ENCODE results near the gene ALPL. TPM values are rescaled to one million over a fixed set of nuclear protein-coding genes. Genes with fewer than 3 reads are reported as not detected.
A peak's percentile ranks its signal among the peaks of the same experiment; 100 is the strongest.

The ALPL gene
- total and polyA plus RNA-seq, 9 of the 15 experiments (the other 6 are each of a cell fraction or from before 2014, with no cell fraction given): 0.04 to 0.38 (median 0.18) TPM; not detected in 4

DNA sequence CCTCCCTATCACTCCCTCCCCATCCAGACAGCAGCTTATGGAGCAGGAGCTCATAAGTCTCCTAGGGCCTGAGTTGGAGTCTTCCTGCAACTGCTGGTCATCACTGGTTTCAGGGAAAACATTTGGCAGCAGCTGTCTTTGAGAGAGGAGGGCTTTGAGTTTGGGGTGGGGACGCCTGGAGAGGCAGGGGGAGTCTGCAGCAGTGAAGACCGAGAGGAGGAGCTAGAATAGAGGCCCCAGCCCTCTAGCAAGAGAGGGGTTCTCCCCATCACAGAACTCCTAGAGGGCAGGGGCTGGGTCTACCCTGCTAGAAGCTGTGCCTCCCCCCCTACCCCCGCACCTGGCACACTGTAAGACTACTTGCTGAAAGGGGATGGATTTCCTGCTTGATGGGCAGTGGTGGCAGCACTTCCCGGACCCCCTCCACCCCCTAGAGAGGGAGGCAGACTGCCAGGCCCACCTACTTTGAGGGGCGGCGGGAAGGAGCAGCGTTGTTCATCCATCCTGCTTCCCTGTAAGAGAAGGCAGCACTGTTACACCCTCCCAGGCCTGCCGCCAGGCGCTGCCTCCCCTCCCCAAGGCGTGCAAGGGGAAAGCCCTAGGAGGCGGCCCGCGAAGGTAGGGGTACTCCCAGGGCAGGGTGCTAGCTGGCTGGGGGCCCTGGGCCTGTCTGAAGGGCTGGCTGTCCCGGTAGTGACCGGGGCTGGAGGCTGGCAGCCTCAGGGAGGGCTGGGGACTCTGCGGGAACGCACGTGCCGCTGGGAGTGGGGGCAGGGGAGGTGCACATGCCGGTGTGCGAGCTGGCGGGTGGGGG, 109.5 kb downstream of the ALPL start (continued):
- TF ChIP-seq STAT6 (CRISPR knock-in tag; IDR thresholded peaks at IDR 0.05) (no peak), ZNF668 (CRISPR knock-in tag; IDR thresholded peaks at IDR 0.05) (no peak), MNT (conservative IDR thresholded peaks at IDR 0.05) (peak; percentile 92 to 94), ZNF311 (CRISPR knock-in tag; IDR thresholded peaks at IDR 0.05) (no peak), SIN3B (IDR thresholded peaks at IDR 0.05; ENCODE audit: low read depth) (no peak), MXI1 (IDR thresholded peaks at IDR 0.05; ENCODE audit: low read depth, low read length) (no peak), THRA (IDR thresholded peaks at IDR 0.05) (no peak), PRMT5 (CRISPR knock-in tag; IDR thresholded peaks at IDR 0.05) (no peak), CREB3L1 (IDR thresholded peaks at IDR 0.05; ENCODE audit: borderline replicate concordance, low read depth) (no peak), ZNF695 (CRISPR knock-in tag; IDR thresholded peaks at IDR 0.05) (no peak), EZH2 (IDR thresholded peaks at IDR 0.05; ENCODE audit: borderline replicate concordance, low read depth, low read length) (no peak), SNRNP70 (optimal IDR thresholded peaks at IDR 0.05; ENCODE audit: low read depth, low read length) (no peak), MIER1 (IDR thresholded peaks at IDR 0.05; ENCODE audit: low read depth) (no peak), NONO (IDR thresholded peaks at IDR 0.05; ENCODE audit: low read depth in 2 of 2, low read length in 1 of 2) (no peak), ZNF347 (CRISPR knock-in tag; IDR thresholded peaks at IDR 0.05; ENCODE audit: low read depth) (no peak)
- TF ChIP-seq, protein P1, sequence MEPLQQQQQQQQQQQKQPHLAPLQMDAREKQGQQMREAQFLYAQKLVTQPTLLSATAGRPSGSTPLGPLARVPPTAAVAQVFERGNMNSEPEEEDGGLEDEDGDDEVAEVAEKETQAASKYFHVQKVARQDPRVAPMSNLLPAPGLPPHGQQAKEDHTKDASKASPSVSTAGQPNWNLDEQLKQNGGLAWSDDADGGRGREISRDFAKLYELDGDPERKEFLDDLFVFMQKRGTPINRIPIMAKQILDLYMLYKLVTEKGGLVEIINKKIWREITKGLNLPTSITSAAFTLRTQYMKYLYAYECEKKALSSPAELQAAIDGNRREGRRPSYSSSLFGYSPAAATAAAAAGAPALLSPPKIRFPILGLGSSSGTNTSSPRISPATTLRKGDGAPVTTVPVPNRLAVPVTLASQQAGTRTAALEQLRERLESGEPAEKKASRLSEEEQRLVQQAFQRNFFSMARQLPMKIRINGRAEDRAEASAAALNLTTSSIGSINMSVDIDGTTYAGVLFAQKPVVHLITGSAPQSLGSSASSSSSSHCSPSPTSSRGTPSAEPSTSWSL (CRISPR knock-in tag; IDR thresholded peaks at IDR 0.05; ENCODE audit: borderline replicate concordance): no peak
- TF ChIP-seq, protein P2, sequence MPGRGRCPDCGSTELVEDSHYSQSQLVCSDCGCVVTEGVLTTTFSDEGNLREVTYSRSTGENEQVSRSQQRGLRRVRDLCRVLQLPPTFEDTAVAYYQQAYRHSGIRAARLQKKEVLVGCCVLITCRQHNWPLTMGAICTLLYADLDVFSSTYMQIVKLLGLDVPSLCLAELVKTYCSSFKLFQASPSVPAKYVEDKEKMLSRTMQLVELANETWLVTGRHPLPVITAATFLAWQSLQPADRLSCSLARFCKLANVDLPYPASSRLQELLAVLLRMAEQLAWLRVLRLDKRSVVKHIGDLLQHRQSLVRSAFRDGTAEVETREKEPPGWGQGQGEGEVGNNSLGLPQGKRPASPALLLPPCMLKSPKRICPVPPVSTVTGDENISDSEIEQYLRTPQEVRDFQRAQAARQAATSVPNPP (IDR thresholded peaks at IDR 0.05; ENCODE audit: borderline replicate concordance, insufficient read depth, insufficient read length): no peak
